ENCODE data around the gene MYEOV. TPM values are rescaled to one million over a fixed set of nuclear protein-coding genes. Genes with fewer than 3 reads are reported as not detected.

The MYEOV gene
- polyA plus RNA-seq, 1 experiment = 1.6 TPM

DNA sequence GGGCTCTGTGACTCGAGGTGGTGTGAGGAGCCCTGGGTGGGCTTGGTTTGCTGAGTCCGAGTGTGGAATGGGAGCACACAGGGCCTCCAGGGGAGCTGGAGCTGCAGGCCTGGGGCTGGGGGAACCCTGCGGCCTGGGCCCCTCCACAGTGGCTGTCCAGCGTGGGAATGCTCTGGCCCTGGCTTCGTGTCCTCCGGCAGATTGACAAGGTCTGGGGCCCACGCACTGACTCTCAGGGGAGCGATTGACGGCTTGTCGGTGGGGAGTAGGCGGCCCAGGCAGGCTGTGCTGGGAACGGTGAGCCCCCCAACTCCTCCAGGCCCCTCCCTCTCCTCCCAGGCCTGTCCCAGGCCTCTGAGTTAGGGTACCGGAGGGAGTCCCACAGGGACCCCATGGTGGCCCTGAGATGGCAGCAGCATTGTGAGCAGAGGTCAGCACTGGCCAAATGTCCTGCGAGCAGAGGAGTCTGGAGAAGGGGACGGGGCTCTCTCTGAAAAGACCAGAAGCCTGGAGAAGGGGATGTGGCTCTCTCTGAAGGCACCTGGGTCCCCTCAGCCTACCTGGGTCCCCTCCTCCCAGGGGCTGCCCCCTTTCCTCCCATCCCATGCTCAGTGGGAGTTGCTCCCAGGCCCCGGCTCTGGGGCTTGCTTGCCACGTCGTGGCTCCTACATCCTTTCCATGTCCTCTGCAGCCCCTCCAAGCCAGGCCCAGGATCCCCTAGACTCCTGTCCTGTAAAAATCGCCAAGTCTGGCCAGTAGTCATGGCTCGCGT lies 23.8 kb upstream of the MYEOV start:
- Histone ChIP-seq H3K9me3 (ENCODE audit: control insufficient read depth, insufficient read depth, low read length) (no peaks in the 10 kb centered on the region; the same call in 1 of the 2 replicates), H3K4me3 (ENCODE audit: low read depth, low read length) (no peak overlapping the region), H3K27ac (ENCODE audit: low read depth, low read length) (no peak overlapping the region), H3K27me3 (ENCODE audit: control insufficient read depth, insufficient read depth, low read length) (peaks cover 13% of the 10 kb centered on the region)
- CTCF ChIA-PET = no interaction called here
- POLR2A ChIA-PET = no interaction called here
- DNase-seq (ENCODE audit: low read depth, low spot score) = no peak
- TF ChIP-seq, protein P1, sequence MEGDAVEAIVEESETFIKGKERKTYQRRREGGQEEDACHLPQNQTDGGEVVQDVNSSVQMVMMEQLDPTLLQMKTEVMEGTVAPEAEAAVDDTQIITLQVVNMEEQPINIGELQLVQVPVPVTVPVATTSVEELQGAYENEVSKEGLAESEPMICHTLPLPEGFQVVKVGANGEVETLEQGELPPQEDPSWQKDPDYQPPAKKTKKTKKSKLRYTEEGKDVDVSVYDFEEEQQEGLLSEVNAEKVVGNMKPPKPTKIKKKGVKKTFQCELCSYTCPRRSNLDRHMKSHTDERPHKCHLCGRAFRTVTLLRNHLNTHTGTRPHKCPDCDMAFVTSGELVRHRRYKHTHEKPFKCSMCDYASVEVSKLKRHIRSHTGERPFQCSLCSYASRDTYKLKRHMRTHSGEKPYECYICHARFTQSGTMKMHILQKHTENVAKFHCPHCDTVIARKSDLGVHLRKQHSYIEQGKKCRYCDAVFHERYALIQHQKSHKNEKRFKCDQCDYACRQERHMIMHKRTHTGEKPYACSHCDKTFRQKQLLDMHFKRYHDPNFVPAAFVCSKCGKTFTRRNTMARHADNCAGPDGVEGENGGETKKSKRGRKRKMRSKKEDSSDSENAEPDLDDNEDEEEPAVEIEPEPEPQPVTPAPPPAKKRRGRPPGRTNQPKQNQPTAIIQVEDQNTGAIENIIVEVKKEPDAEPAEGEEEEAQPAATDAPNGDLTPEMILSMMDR (IDR thresholded peaks at IDR 0.05; ENCODE audit: low read depth, low read length) = no peak

DNA sequence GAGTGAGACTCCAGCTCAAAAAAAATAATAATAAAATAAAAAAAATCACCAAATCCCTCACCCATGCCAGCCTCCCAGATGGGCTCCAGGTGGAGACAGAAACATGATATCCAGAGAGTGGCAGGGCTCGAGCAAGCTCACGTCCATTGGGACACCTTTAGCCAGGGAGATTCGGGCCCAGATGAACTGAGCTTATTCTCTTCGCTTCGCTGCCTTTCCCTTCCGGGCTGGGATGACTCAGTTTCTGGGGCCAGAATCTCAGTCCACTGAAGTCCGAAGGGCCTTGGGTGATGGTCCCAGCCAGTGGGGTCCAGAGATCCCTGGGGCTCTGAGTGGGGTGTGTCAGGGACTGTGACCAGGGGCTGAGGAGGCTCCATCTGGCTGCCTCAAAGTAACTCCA lies 23.0 kb upstream of the MYEOV start:
- no peak overlapping the region for H3K4me3 ChIP-seq (ENCODE audit: low read depth, low read length)
- TF ChIP-seq, protein P1 (IDR thresholded peaks at IDR 0.05; ENCODE audit: low read depth, low read length) = no peak
- peaks cover 15% of the 10 kb centered on the region for H3K27me3 ChIP-seq (ENCODE audit: control insufficient read depth, insufficient read depth, low read length)
- no peak overlapping the region for H3K27ac ChIP-seq (ENCODE audit: low read depth, low read length)
- no peaks in the 10 kb centered on the region; the same call in 1 of the 2 replicates for H3K9me3 ChIP-seq (ENCODE audit: control insufficient read depth, insufficient read depth, low read length)
- ChIA-PET CTCF (no interaction called here), POLR2A (no interaction called here)
- no peak for DNase-seq (ENCODE audit: low read depth, low spot score)

DNA sequence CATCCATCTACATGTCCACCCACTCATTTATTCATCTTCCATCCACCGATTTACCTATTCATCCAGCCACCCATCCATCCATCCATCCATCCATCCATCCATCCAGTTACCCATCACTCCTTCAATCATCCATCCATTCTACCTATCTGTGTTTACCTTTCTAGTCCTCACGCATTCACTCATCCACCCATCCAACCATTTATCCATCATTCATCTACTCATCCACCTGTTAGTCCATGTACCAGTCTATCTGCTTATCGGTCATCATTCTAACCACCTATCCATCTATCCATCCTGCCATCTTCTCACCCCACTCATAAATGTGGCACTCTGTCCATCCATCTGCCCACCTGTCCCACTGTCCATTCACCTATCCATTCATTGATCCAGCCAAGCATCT lies 21.9 kb upstream of the MYEOV start:
- H3K27ac ChIP-seq (ENCODE audit: low read depth, low read length) = no peak overlapping the region
- POLR2A ChIA-PET = no interaction called here
- TF ChIP-seq, protein P1 (IDR thresholded peaks at IDR 0.05; ENCODE audit: low read depth, low read length) = no peak
- DNase-seq (ENCODE audit: low read depth, low spot score) = no peak
- H3K9me3 ChIP-seq (ENCODE audit: control insufficient read depth, insufficient read depth, low read length) = no peaks in the 10 kb centered on the region; the same call in 1 of the 2 replicates
- CTCF ChIA-PET = no interaction called here
- H3K4me3 ChIP-seq (ENCODE audit: low read depth, low read length) = no peak overlapping the region
- peaks cover 20% of the 10 kb centered on the region for H3K27me3 ChIP-seq (ENCODE audit: control insufficient read depth, insufficient read depth, low read length)

DNA sequence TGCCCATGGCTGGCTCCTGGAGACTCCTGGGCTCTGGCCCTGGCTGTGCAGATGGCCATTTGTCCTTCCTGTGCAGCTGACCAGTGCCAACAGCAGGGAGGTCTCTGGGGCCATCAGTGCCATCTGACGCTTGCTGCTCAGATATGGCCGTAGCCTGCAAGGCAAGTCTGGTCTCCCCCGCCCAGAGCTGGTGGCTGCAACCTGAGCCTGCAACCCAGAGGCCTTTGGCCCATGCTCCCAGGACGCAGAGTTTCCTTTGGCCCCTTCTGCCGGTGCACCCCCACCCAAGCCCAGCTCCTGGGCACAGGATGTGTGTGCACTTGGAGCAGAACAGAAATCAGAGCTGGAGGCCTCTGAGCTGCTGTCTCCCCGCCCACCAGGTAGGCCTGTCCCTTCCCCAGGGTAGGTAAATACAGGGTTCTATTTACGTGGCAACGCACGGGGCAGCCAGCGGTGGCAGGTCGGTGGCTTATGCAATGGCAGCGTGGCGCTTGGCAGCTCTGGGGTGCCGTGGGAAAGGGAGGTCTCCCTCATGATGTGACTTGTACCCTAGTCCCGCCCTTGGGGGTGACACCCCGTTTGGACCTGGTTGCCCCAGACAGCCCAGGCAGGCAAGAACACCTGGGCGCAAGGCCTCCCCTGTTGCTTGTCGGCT lies 21.0 kb upstream of the MYEOV start:
- ChIA-PET POLR2A (no interaction called here), CTCF (no interaction called here)
- DNase-seq (ENCODE audit: low read depth, low spot score) = no peak
- TF ChIP-seq, protein P1 (IDR thresholded peaks at IDR 0.05; ENCODE audit: low read depth, low read length) = no peak
- Histone ChIP-seq H3K27me3 (ENCODE audit: control insufficient read depth, insufficient read depth, low read length) (peaks cover 25% of the 10 kb centered on the region), H3K9me3 (ENCODE audit: control insufficient read depth, insufficient read depth, low read length) (no peaks in the 10 kb centered on the region; the same call in 1 of the 2 replicates), H3K27ac (ENCODE audit: low read depth, low read length) (no peak overlapping the region), H3K4me3 (ENCODE audit: low read depth, low read length) (no peak overlapping the region)

DNA sequence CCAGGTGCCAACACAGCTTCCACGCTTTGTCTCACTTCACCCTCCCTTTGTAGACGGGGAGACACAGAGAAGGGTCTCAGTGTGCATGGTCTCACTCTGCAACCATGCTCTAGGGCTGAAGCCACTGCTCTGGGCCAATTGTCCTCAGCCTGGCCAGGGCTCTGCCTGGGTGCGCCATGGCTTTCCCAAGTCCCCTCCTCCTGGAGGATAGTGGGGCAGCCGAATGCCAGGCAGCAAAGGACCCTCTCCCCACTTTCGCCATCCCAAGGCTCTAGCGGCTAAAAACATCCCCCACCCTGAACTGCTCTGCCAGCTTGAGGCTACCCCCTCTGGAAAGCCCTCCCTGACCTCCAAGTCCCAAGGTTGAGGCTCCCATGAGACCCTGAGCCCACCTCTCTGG lies 20.4 kb upstream of the MYEOV start:
- Histone ChIP-seq H3K4me3 (ENCODE audit: low read depth, low read length) (no peak overlapping the region), H3K27ac (ENCODE audit: low read depth, low read length) (no peak overlapping the region), H3K27me3 (ENCODE audit: control insufficient read depth, insufficient read depth, low read length) (peaks cover 28% of the 10 kb centered on the region), H3K9me3 (ENCODE audit: control insufficient read depth, insufficient read depth, low read length) (no peaks in the 10 kb centered on the region; the same call in 1 of the 2 replicates)
- ChIA-PET CTCF (no interaction called here), POLR2A (no interaction called here)
- no peak for DNase-seq (ENCODE audit: low read depth, low spot score)
- TF ChIP-seq, protein P1 (IDR thresholded peaks at IDR 0.05; ENCODE audit: low read depth, low read length) = no peak
